ENCODE data around the gene RPL22. TPM values are rescaled to one million over a fixed set of nuclear protein-coding genes. Genes with fewer than 3 reads are reported as not detected.

Gene RPL22
- total RNA-seq, 1 experiment from 2014 or later = 456 TPM

GRCh38 chr1:6142036-6142621, 57.3 kb downstream of the RPL22 start:
- Histone ChIP-seq H3K4me3 (replicated peaks in 1 of 2; ENCODE audit: low read depth in 1 of 2, low read length in 2 of 2) (no peak overlapping the region), H3K27me3 (ENCODE audit: insufficient read depth, low read length) (no peaks in the 10 kb centered on the region), H3K79me2 (ENCODE audit: insufficient read depth, low read length) (no peaks in the 10 kb centered on the region), H3K9me2 (ENCODE audit: insufficient read depth) (no peaks in the 10 kb centered on the region), H4K20me1 (ENCODE audit: insufficient read depth) (no peaks in the 10 kb centered on the region), H3K27ac (ENCODE audit: low read depth, low read length) (no peak overlapping the region), H3K36me3 (ENCODE audit: control insufficient read depth in 1 of 2, insufficient read depth in 2 of 2, low read length in 2 of 2) (no peaks in the 10 kb centered on the region), H2AFZ (ENCODE audit: low read depth, low read length, poor library complexity, severe bottlenecking) (no peak overlapping the region), H3K4me1 (ENCODE audit: control insufficient read depth in 1 of 2, insufficient read depth in 2 of 2, low read length in 2 of 2) (peaks cover 3 to 14% of the 10 kb centered on the region in 2 experiments; a peak in 2 of 4 replicates), H3K9me3 (ENCODE audit: control insufficient read depth in 1 of 2, insufficient read depth in 1 of 2, low read depth in 1 of 2, low read length in 2 of 2) (no peaks in the 10 kb centered on the region), H3K4me2 (ENCODE audit: low read length) (no peak overlapping the region), H3K9ac (ENCODE audit: low read length) (no peak overlapping the region)
- no peak for DNase-seq (ENCODE audit: low read depth, low spot score)
- intact Hi-C loops (cut with micrococcal nuclease) = no loop called here
- ChIA-PET RAD21 (ENCODE audit: low non-redundant PET in 1 of 2, low total read pairs in 2 of 2, uncharacterized antibody in 2 of 2, unreplicated experiment in 2 of 2) (no interaction called here), CTCF (no interaction called here), POLR2A (no interaction called here)
- BruUV-seq (replicated peaks) = no TSS peak
- no peak for ATAC-seq
- TF ChIP-seq POLR2AphosphoS5 (IDR thresholded peaks at IDR 0.05; ENCODE audit: low read depth, low read length) = no peak
- TF ChIP-seq, protein P1, sequence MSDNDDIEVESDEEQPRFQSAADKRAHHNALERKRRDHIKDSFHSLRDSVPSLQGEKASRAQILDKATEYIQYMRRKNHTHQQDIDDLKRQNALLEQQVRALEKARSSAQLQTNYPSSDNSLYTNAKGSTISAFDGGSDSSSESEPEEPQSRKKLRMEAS (IDR thresholded peaks at IDR 0.05) = no peak
- TF ChIP-seq ELF1 (IDR thresholded peaks at IDR 0.05; ENCODE audit: borderline replicate concordance, low read depth) = no peak
- TF ChIP-seq SIN3A (IDR thresholded peaks at IDR 0.05; ENCODE audit: low read depth) = no peak
- TF ChIP-seq SRF (IDR thresholded peaks at IDR 0.05; ENCODE audit: low read depth) = no peak
- no peak for TF ChIP-seq SP1 (IDR thresholded peaks at IDR 0.05; ENCODE audit: low read depth)
- TF ChIP-seq EZH2phosphoT487 (IDR thresholded peaks at IDR 0.05; ENCODE audit: borderline replicate concordance) = no peak
- no peak for TF ChIP-seq CEBPB (IDR thresholded peaks at IDR 0.05; ENCODE audit: low read depth)
- no peak for TF ChIP-seq EGR1 (IDR thresholded peaks at IDR 0.05; ENCODE audit: low read depth)
- no peak for TF ChIP-seq YY1 (IDR thresholded peaks at IDR 0.05; ENCODE audit: extremely low read depth, insufficient replicate concordance, low read depth, low read length)
- no peak for TF ChIP-seq CBX3 (IDR thresholded peaks at IDR 0.05; ENCODE audit: low read depth)
- TF ChIP-seq TCF7L2 (IDR thresholded peaks at IDR 0.05; ENCODE audit: borderline replicate concordance, extremely low read depth, insufficient read depth, insufficient read length) = no peak
- TF ChIP-seq ZFX (IDR thresholded peaks at IDR 0.05) = no peak
- no peak for TF ChIP-seq ZBTB33 (IDR thresholded peaks at IDR 0.05; ENCODE audit: extremely low read depth, insufficient replicate concordance, low read length)
- TF ChIP-seq, protein P2, sequence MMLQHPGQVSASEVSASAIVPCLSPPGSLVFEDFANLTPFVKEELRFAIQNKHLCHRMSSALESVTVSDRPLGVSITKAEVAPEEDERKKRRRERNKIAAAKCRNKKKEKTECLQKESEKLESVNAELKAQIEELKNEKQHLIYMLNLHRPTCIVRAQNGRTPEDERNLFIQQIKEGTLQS (IDR thresholded peaks at IDR 0.05) = no peak
- no peak for TF ChIP-seq POLR2A (IDR thresholded peaks at IDR 0.05; ENCODE audit: borderline replicate concordance, extremely low read depth, insufficient read depth, insufficient read length)
- no peak for TF ChIP-seq JUND (IDR thresholded peaks at IDR 0.05)
- TF ChIP-seq FOSL1 (IDR thresholded peaks at IDR 0.05; ENCODE audit: low read depth) = no peak
- TF ChIP-seq, protein P3, sequence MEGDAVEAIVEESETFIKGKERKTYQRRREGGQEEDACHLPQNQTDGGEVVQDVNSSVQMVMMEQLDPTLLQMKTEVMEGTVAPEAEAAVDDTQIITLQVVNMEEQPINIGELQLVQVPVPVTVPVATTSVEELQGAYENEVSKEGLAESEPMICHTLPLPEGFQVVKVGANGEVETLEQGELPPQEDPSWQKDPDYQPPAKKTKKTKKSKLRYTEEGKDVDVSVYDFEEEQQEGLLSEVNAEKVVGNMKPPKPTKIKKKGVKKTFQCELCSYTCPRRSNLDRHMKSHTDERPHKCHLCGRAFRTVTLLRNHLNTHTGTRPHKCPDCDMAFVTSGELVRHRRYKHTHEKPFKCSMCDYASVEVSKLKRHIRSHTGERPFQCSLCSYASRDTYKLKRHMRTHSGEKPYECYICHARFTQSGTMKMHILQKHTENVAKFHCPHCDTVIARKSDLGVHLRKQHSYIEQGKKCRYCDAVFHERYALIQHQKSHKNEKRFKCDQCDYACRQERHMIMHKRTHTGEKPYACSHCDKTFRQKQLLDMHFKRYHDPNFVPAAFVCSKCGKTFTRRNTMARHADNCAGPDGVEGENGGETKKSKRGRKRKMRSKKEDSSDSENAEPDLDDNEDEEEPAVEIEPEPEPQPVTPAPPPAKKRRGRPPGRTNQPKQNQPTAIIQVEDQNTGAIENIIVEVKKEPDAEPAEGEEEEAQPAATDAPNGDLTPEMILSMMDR (IDR thresholded peaks at IDR 0.05 in 2 of 3, conservative IDR thresholded peaks at IDR 0.05 in 1 of 3; ENCODE audit: borderline replicate concordance in 1 of 3, insufficient read depth in 1 of 3, low read depth in 2 of 3, low read length in 2 of 3) = no peak
